H1 (cell line): ENCODE measurements around the gene EXOC2. TPM values are rescaled to one million over a fixed set of nuclear protein-coding genes. Genes with fewer than 3 reads are reported as not detected.

Source experiments
- CTCF ChIA-PET: fragments of 300-600 bp; sonication (Branson Sonifier 250); formaldehyde crosslinking; loops from one replicate; lab custom pipeline; 2021; ENCODE audit not compliant: partially characterized antibody; lab: Charles Lee
- POLR2A ChIA-PET: fragments of 300-600 bp; sonication (Branson Sonifier 250); formaldehyde crosslinking; loops from one replicate; lab custom pipeline; 2021; ENCODE audit warnings: inconsistent platforms; ENCODE audit not compliant: partially characterized antibody; lab: Charles Lee
- DNase-seq, 2 experiments: peaks; one replicate each; pipeline versions ENCODE4 v3.0.0 to v3.0.0-alpha.2; 2010 to 2022; ENCODE audit warnings: low spot score in 2 of 2, low read depth in 1 of 2, mixed read lengths in 1 of 2
- FAIRE-seq: peaks from 2 replicates; lab custom pipeline; 2011; peaks lifted over from hg19 to GRCh38; lab: Jason Lieb, UNC
- H2AFZ ChIP-seq: 2 replicates; pipeline ENCODE4 v1.8.1; 2012; ENCODE audit warnings: low read length, inconsistent platforms
- H2AK5ac ChIP-seq: 2 replicates; pipeline ENCODE4 v1.6.1; 2013; ENCODE audit warnings: low read depth, low read length
- H2BK120ac ChIP-seq: replicated peaks from 2 replicates; pipeline ENCODE3; 2013; ENCODE audit warnings: low read depth, low read length, inconsistent platforms
- H2BK12ac ChIP-seq: 2 replicates; pipeline ENCODE4 v1.6.1; 2013; ENCODE audit warnings: low read depth, low read length
- H2BK15ac ChIP-seq: 2 replicates; pipeline ENCODE4 v1.6.1; 2013; ENCODE audit warnings: low read length
- H2BK20ac ChIP-seq: 2 replicates; pipeline ENCODE4 v1.6.1; 2013; ENCODE audit warnings: low read length
- H2BK5ac ChIP-seq: 2 replicates; pipeline ENCODE4 v1.6.1; 2013; ENCODE audit warnings: low read depth, low read length
- H3K14ac ChIP-seq: 2 replicates; pipeline ENCODE4 v1.6.1; 2013; ENCODE audit warnings: inconsistent platforms; ENCODE audit not compliant: insufficient read length
- H3K18ac ChIP-seq: 2 replicates; pipeline ENCODE4 v1.6.1; 2013; ENCODE audit warnings: low read length; ENCODE audit errors: extremely low read depth
- H3K23ac ChIP-seq: 2 replicates; pipeline ENCODE4 v1.6.1; 2013; ENCODE audit warnings: inconsistent platforms; ENCODE audit not compliant: insufficient read length
- H3K23me2 ChIP-seq: 2 replicates; pipeline ENCODE4 v1.6.1; 2013; ENCODE audit warnings: low read depth, low read length
- H3K27ac ChIP-seq: 2 replicates; pipeline ENCODE4 v1.6.1; 2011; ENCODE audit warnings: low read depth, low read length, inconsistent platforms
- H3K27me3 ChIP-seq, 4 experiments: replicated peaks in 1 of 4; 1 replicate in 1 of 4; 2 replicates in 3 of 4; pipeline versions ENCODE4 v1.6.1 to v1.8.1; 2011 to 2013; ENCODE audit warnings: low read length in 3 of 4, mild to moderate bottlenecking in 3 of 4, inconsistent platforms in 2 of 4, mixed read lengths in 2 of 4, moderate library complexity in 1 of 4; ENCODE audit not compliant: control insufficient read depth in 3 of 4, insufficient read depth in 3 of 4; ENCODE audit errors: extremely low read depth in 1 of 4
- H3K36me3 ChIP-seq, 4 experiments: 2 replicates each; pipeline versions ENCODE4 v1.6.1 to v1.8.1; 2011 to 2013; ENCODE audit warnings: mild to moderate bottlenecking in 4 of 4, low read length in 3 of 4, moderate library complexity in 2 of 4, control low read depth in 1 of 4, inconsistent platforms in 1 of 4; ENCODE audit not compliant: insufficient read depth in 4 of 4, control insufficient read depth in 2 of 4
- H3K4ac ChIP-seq: replicated peaks from 2 replicates; pipeline ENCODE3; 2013; ENCODE audit warnings: low read length, low read depth, mixed read lengths, inconsistent platforms; ENCODE audit not compliant: insufficient read length
- H3K4me1 ChIP-seq, 4 experiments: replicated peaks in 1 of 4; 1 replicate in 1 of 4; 2 replicates in 3 of 4; pipeline versions ENCODE4 v1.6.1 to v1.8.1; 2011 to 2013; ENCODE audit warnings: low read length in 3 of 4, inconsistent platforms in 2 of 4, mixed read lengths in 1 of 4; ENCODE audit not compliant: insufficient read depth in 4 of 4, control insufficient read depth in 3 of 4
- H3K4me2 ChIP-seq, 2 experiments: 2 replicates each; pipeline versions ENCODE4 v1.6.1 to v1.8.1; 2011 to 2013; ENCODE audit warnings: low read depth in 2 of 2, low read length in 2 of 2, control low read depth in 1 of 2, inconsistent platforms in 1 of 2, mild to moderate bottlenecking in 1 of 2; ENCODE audit not compliant: insufficient read depth in 1 of 2
- H3K4me3 ChIP-seq, 4 experiments: fragments of 200-600, 300-600 bp in 1 of 4; sonication (generic), shearing (Covaris generic), sonication (Bioruptor Twin) in 1 of 4; 2 replicates each; pipeline versions ENCODE4 v1.5.1 to v1.8.1; 2011 to 2016; ENCODE audit warnings: low read length in 4 of 4, low read depth in 3 of 4, control low read depth in 2 of 4, inconsistent platforms in 2 of 4, mild to moderate bottlenecking in 2 of 4, mixed read lengths in 1 of 4, moderate library complexity in 1 of 4; ENCODE audit not compliant: insufficient read depth in 2 of 4; ENCODE audit errors: extremely low read depth in 1 of 4
- H3K56ac ChIP-seq: replicated peaks from 2 replicates; pipeline ENCODE3; 2013; ENCODE audit warnings: low read depth, mild to moderate bottlenecking, mixed read lengths, low read length, inconsistent platforms; ENCODE audit not compliant: insufficient read length
- H3K79me1 ChIP-seq: 2 replicates; pipeline ENCODE4 v1.6.1; 2013; ENCODE audit warnings: low read depth, low read length, control low read depth
- H3K79me2 ChIP-seq, 2 experiments: 2 replicates each; pipeline versions ENCODE4 v1.6.1 to v1.8.1; 2012 to 2013; ENCODE audit warnings: low read length in 2 of 2, mild to moderate bottlenecking in 2 of 2, inconsistent platforms in 1 of 2; ENCODE audit not compliant: insufficient read depth in 2 of 2, control insufficient read depth in 1 of 2
- H3K9ac ChIP-seq, 4 experiments: replicated peaks in 1 of 4; 1 replicate in 1 of 4; 2 replicates in 3 of 4; pipeline versions ENCODE4 v1.6.1 to v1.8.1; 2011 to 2013; ENCODE audit warnings: low read depth in 3 of 4, low read length in 3 of 4, control low read depth in 2 of 4, mild to moderate bottlenecking in 2 of 4, moderate library complexity in 2 of 4, inconsistent platforms in 1 of 4; ENCODE audit errors: extremely low read depth in 1 of 4
- H3K9me3 ChIP-seq, 2 experiments: 2 replicates each; pipeline versions ENCODE4 v1.6.1 to v1.8.1; 2012 to 2013; ENCODE audit warnings: mild to moderate bottlenecking in 2 of 2, moderate library complexity in 2 of 2, control low read depth in 1 of 2, inconsistent platforms in 1 of 2, low read depth in 1 of 2, low read length in 1 of 2, mixed read lengths in 1 of 2; ENCODE audit not compliant: insufficient read depth in 2 of 2
- H4K20me1 ChIP-seq, 2 experiments: replicated peaks in 1 of 2; 2 replicates each; pipeline versions ENCODE3 to v1.8.1; 2011 to 2013; ENCODE audit warnings: inconsistent platforms in 2 of 2, low read length in 2 of 2, mild to moderate bottlenecking in 1 of 2; ENCODE audit not compliant: insufficient read depth in 2 of 2, control insufficient read depth in 1 of 2
- H4K5ac ChIP-seq: 2 replicates; pipeline ENCODE4 v1.6.1; 2013; ENCODE audit warnings: low read length, low read depth, mixed read lengths, inconsistent platforms; ENCODE audit not compliant: insufficient read length
- H4K8ac ChIP-seq: 2 replicates; pipeline ENCODE4 v1.8.0; 2013; ENCODE audit warnings: mild to moderate bottlenecking, moderate library complexity, low read length, inconsistent platforms; ENCODE audit not compliant: insufficient read depth; ENCODE audit errors: extremely low read depth
- H4K91ac ChIP-seq: replicated peaks from 2 replicates; pipeline ENCODE3; 2013; ENCODE audit warnings: low read length, mixed read lengths, inconsistent platforms; ENCODE audit not compliant: insufficient read length
- BACH1 ChIP-seq: IDR thresholded peaks from 2 replicates; pipeline ENCODE4 v1.6.1; 2012; ENCODE audit warnings: low read length, improper control_type of control experiment
- CBX5 ChIP-seq: fragments of 300-800, 300-1000 bp; sonication (generic); IDR thresholded peaks from 2 replicates; pipeline ENCODE4 v1.7.1; 2016; ENCODE audit warnings: antibody characterized with exemption, low read length, low read depth
- CHD1 ChIP-seq: IDR thresholded peaks from 2 replicates; pipeline ENCODE4 v1.6.1; 2012; ENCODE audit warnings: low read depth, low read length, improper control_type of control experiment
- EGR1 ChIP-seq: IDR thresholded peaks from 2 replicates; pipeline ENCODE4 v1.6.1; 2011; ENCODE audit warnings: low read depth, low read length, borderline replicate concordance
- EZH2 ChIP-seq: fragments of 200-600 bp; sonication (generic); IDR thresholded peaks from 2 replicates; pipeline ENCODE4 v1.7.1; 2012; ENCODE audit warnings: low read depth, mild to moderate bottlenecking, moderate library complexity, low read length, inconsistent platforms; ENCODE audit not compliant: severe bottlenecking
- KDM5A ChIP-seq: fragments of 200-600 bp; IDR thresholded peaks from 2 replicates; pipeline ENCODE4 v1.7.1; 2012; ENCODE audit warnings: mild to moderate bottlenecking, low read length, inconsistent platforms, mixed read lengths
- PHF8 ChIP-seq: fragments of 200-600 bp; sonication (generic); conservative IDR thresholded peaks from 2 replicates; pipeline ENCODE4 v1.7.1; 2012; ENCODE audit warnings: low read depth, mild to moderate bottlenecking, inconsistent platforms, low read length, moderate library complexity
- RFX5 ChIP-seq: IDR thresholded peaks from 2 replicates; pipeline ENCODE4 v1.6.1; 2011; ENCODE audit warnings: low read depth, low read length, improper control_type of control experiment, borderline replicate concordance
- RNF2 ChIP-seq: fragments of 200-900, 300-1000 bp; sonication (generic); IDR thresholded peaks from 2 replicates; pipeline ENCODE4 v1.7.1; 2016; ENCODE audit warnings: borderline replicate concordance, low read depth, mild to moderate bottlenecking, antibody characterized with exemption, low read length; ENCODE audit not compliant: poor library complexity, severe bottlenecking; ENCODE audit errors: missing control alignments
- SAP30 ChIP-seq: fragments of 300-600 bp; sonication (generic); IDR thresholded peaks from 2 replicates; pipeline ENCODE4 v1.7.1; 2012; ENCODE audit warnings: low read length, moderate library complexity, mild to moderate bottlenecking, inconsistent platforms; ENCODE audit not compliant: insufficient read depth, insufficient replicate concordance
- SIX5 ChIP-seq: IDR thresholded peaks from 2 replicates; pipeline ENCODE4 v1.6.1; 2011; ENCODE audit warnings: mild to moderate bottlenecking, low read depth, low read length
- SP2 ChIP-seq: IDR thresholded peaks from 2 replicates; pipeline ENCODE4 v1.6.1; 2012; ENCODE audit warnings: mild to moderate bottlenecking, low read length, inconsistent platforms
- TAF1 ChIP-seq: IDR thresholded peaks from 2 replicates; pipeline ENCODE4 v1.6.1; 2011; ENCODE audit warnings: mild to moderate bottlenecking, low read depth, low read length
- ZNF274 ChIP-seq: IDR thresholded peaks from 2 replicates; pipeline ENCODE4 v1.7.0; 2012; ENCODE audit warnings: low read length, borderline replicate concordance; ENCODE audit errors: extremely low read depth
- WGBS, 2 experiments: shearing (Covaris generic) in 1 of 2; methylation state at CpG; one replicate each; pipeline versions ENCODE4 v1.1.6 to v1.1.7; 2013 to 2015; ENCODE audit warnings: low lambda C conversion rate in 2 of 2, mixed read lengths in 2 of 2, inconsistent platforms in 1 of 2, low coverage in 1 of 2, missing lambda C conversion rate in 1 of 2; ENCODE audit not compliant: insufficient replicate concordance in 2 of 2, insufficient coverage in 1 of 2, insufficient read length in 1 of 2; ENCODE audit errors: extremely low coverage in 1 of 2, missing lambda C conversion rate in 1 of 2; 5-methylcytosine and 5-hydroxymethylcytosine counted together
- polyA plus RNA-seq, 7 experiments: library from polyadenylated mRNA; depleted of rRNA in 3 of 7; stranded (reverse) in 5 of 7; unstranded in 2 of 7; fragments of >200 nt in 5 of 7; fragments of 200-250 nt in 2 of 7; gene quantifications; 1 replicate in 5 of 7; 2 replicates in 1 of 7; 4 replicates in 1 of 7; pipeline versions ENCODE4 v1.2.1 to v1.2.3, GENCODE V29; 2011 to 2013; ENCODE audit warnings: missing spikeins in 2 of 7, mixed read lengths in 2 of 7
- total RNA-seq: library from RNA; stranded (reverse); fragmentation: NEBNext Ultra II Directional; extraction: Animal tissue kit (Norgen Biotek cat#: 25700); gene quantifications from 2 replicates; pipeline ENCODE4 v1.2.1, GENCODE V29; 2021

The EXOC2 gene
- total and polyA plus RNA-seq, 2 of the 8 experiments (the other 6 are each of a cell fraction or from before 2014, with no cell fraction given) = 25.5 to 44.4 TPM

DNA sequence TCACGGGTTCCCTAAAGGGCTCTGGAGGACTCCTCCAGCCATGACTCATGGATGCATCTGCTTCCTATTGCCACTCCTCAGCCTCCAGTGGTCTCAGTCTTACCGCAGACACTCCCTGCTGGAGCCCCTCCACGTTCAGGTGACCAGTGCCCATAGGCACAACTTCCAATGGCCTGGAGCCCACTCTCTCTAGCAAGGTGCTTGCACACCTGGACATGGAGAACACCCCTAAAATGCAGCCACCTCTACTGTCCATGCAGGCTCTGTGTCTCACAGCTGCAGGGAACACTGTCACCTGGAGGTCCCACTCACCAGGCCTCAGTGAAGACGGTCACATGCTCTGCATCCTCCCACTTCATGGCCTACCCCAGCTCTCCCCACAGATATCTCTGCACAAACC is 72.0 kb downstream of the EXOC2 start:
- Histone ChIP-seq H4K20me1 (peaks cover 0 to 3% of the 10 kb centered on the region in 2 experiments), H4K8ac (no peak overlapping the region), H3K36me3 (peaks cover 0 to 9% (median 3%) of the 10 kb centered on the region in 4 experiments; a peak in 2 of 8 replicates), H3K9ac (no peak overlapping the region), H3K27ac (no peak overlapping the region), H3K23ac (no peak overlapping the region), H2BK12ac (no peak overlapping the region), H3K4me2 (no peak overlapping the region), H3K9me3 (no peaks in the 10 kb centered on the region), H3K4me3 (no peak overlapping the region), H4K5ac (no peak overlapping the region), H3K56ac (no peak overlapping the region), H2AFZ (no peak overlapping the region), H3K79me1 (peaks cover 12% of the 10 kb centered on the region), H3K4me1 (peaks cover 0 to 6% (median 3%) of the 10 kb centered on the region in 4 experiments; a peak in 5 of 7 replicates), H3K14ac (no peak overlapping the region), H2BK20ac (no peak overlapping the region), H2BK15ac (no peak overlapping the region), H2BK5ac (no peak overlapping the region), H2AK5ac (no peak overlapping the region), H3K23me2 (no peaks in the 10 kb centered on the region), H3K18ac (no peak overlapping the region), H4K91ac (no peak overlapping the region), H2BK120ac (no peak overlapping the region), H3K27me3 (no peaks in the 10 kb centered on the region), H3K4ac (no peak overlapping the region), H3K79me2 (0 out of 4 replicates have a peak, but pooled peaks cover 0 to 5% of the 10 kb centered on the region in 2 experiments)
- no peak for DNase-seq
- POLR2A ChIA-PET = no interaction called here
- CTCF ChIA-PET = interaction anchor here (0.6 to 1.8 kb wide), 4 partner anchors 9 to 274 kb away, joined by 3 to 6 read pairs (median 3); no protein-coding TSS in a partner anchor
- no peak for FAIRE-seq
- WGBS, 2 experiments = 93% methylated on average over 4 of the region's 4 CpGs; no CpG with 5 or more reads in 1 of the 2 experiments
- no peak for TF ChIP-seq ZNF274
- no peak for TF ChIP-seq BACH1
- no peak for TF ChIP-seq SIX5
- no peak for TF ChIP-seq CHD1
- TF ChIP-seq SP2 = no peak
- no peak for TF ChIP-seq KDM5A
- no peak for TF ChIP-seq SAP30
- TF ChIP-seq TAF1 = no peak
- TF ChIP-seq EGR1 = no peak
- TF ChIP-seq PHF8 = no peak
- TF ChIP-seq EZH2 = no peak
- TF ChIP-seq CBX5 = no peak
- TF ChIP-seq RFX5 = no peak
- no peak for TF ChIP-seq RNF2
